GM21447 (cell line): ENCODE data around the gene SIPA1L2.

ENCODE experiments used
- ATAC-seq: cut with Tn5 transposase; IDR thresholded peaks from one replicate; pipeline ENCODE4 v1.9.1; 2021; ENCODE audit not compliant: unreplicated experiment

Gene SIPA1L2

DNA sequence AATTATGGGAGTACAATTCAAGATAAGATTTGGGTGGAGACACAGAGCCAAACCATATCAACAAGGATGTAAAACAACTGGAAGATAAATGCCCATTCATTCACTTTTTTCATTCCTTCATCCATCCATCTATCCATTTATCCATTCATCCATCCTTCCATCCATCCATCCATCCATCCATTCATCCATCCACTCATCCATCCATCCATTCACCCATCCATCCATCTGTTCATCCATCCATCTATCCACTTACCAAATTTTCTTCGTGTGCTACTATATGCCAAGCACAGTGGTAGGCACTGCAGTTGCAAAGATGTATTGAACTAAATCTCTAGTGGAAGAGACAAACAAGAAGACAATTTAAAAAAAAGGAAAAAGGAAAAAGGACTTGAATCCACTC lies 14.3 kb upstream of the SIPA1L2 start:
- no peak for ATAC-seq

DNA sequence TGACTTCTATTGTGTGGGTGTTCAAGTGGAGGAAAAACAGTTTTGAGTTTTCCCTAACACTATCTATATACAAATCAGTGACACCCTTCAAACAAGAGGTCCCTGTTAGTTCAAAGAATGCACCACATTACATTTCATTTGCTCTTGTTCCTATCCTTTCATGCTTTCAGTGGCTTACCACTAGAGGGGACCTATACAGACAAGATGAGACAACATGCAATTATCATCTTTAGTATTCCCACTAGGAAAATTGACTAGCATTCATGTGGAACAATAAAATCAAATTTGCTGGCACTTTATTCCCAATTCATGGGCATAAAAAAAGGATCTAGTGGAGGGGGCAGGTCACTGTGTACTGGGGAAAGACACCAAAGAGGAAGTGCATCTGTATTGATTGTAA lies 13.3 kb upstream of the SIPA1L2 start:
- ATAC-seq = no peak

DNA sequence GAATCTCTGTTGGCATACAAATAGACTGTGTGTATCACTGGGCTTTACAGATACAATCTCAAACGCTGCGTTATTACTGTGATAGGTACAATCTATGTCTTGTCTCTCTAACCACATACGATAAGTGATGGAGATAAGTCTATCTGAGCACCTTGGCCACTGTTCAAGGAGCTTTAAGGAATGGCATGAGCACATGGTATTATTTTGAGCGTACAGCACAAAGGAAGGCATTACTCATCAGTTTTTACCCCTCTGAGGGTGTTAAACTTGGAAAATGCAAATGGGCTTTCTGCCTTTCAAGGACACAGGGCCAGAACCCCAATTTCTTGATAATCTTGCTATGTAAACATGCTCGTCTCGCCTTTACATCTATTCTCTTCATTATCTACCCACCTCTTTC lies 11.6 kb upstream of the SIPA1L2 start:
- ATAC-seq = no peak

DNA sequence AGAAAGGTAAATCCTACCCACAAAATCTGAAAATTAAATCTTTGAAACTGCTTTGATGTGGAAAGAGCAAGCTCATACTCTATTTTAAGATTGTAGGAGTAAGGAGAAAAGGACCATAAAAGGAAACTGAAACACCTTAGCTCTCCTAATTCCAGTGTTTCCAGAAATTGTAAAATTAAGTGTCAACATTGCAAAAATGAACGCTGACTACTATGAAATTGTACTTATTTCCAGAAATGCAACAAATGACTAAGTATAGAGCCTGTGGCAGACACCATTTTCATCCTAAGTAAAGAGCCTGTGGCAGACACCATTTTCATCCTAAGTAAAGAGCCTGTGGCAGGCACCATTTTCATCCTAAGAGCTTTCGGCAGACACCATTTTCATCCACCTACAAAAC lies 6.9 kb upstream of the SIPA1L2 start:
- no peak for ATAC-seq

DNA sequence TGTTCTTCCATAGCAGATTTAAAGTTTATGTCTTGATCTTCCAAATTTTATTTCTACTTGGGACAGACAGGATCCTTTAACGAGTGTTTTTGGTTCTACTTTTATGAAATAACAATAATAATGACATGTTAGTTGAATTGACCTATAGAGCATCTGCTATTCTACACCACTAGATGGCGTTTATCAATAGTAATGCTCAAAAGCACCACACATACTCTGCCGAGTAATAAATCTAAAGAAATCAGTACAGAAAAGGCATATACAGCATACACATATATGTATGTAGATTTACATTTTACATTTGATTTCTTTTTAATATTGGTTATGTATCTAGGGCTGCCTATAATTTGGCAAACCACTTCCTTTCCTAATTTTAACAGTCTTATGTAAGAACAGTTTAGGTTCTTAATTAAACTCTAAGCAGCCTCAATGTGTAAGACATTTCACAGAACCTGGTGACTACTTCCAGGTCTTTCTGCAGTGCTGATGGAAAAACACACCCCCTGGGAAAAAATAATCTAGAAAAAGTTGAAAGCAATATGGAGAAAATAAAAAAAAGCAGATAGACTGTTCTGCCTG lies 5.9 kb upstream of the SIPA1L2 start:
- ATAC-seq = no peak

DNA sequence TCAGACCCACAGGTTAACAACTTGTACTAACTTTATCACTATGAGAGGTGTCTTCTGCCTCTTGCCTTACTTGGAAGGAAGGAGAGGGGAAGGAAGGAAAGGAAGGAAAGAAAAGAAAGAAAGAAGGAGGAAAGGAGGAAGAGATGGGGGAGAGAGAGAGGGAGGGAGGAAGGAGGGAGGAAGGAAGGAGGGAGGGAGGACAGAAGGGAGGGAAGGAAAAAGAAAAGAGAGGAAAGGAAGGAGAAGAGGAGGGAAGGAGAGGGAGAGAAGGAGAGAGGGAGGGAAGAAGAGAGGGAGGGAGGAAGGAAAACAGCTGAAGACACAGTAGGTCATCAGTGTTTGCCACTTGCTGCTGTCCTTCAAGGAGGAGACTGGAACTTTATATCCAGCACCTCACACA lies 5.3 kb upstream of the SIPA1L2 start:
- no peak for ATAC-seq

DNA sequence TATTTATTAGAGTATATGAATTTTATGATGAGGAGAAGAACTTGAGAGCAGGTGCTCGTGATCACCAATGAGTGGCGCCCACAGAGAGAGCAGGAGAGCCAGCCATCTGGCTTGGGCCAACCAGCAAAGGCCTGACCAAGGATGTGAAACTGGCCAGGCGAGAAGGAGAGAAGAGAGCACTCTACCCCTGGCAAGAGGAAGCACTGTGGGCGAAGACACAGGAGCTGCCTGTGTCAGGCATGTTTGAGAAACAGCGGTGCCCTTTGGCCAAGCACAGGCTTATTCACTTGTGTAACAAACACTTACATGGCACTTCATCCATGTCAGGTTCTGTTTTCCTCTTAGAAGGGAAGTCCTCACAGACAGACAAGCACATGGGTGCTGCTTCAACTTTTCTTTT lies 4.2 kb upstream of the SIPA1L2 start:
- ATAC-seq = no peak

DNA sequence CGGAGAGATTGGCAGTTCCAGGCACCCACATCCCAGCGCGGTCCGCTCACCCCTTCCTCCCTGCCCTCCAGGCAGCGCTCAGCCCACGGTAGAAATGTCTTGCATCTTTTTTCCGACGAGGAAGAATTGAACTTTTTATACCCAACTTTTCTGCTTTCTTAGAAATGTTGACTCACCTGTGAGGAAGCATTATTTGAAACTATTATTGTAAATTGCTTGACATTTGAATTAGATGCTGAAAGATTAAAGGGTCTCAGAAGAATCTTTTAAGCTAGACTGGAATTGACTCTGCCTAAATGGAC lies 912 bp upstream of the SIPA1L2 start:
- ATAC-seq = no peak

DNA sequence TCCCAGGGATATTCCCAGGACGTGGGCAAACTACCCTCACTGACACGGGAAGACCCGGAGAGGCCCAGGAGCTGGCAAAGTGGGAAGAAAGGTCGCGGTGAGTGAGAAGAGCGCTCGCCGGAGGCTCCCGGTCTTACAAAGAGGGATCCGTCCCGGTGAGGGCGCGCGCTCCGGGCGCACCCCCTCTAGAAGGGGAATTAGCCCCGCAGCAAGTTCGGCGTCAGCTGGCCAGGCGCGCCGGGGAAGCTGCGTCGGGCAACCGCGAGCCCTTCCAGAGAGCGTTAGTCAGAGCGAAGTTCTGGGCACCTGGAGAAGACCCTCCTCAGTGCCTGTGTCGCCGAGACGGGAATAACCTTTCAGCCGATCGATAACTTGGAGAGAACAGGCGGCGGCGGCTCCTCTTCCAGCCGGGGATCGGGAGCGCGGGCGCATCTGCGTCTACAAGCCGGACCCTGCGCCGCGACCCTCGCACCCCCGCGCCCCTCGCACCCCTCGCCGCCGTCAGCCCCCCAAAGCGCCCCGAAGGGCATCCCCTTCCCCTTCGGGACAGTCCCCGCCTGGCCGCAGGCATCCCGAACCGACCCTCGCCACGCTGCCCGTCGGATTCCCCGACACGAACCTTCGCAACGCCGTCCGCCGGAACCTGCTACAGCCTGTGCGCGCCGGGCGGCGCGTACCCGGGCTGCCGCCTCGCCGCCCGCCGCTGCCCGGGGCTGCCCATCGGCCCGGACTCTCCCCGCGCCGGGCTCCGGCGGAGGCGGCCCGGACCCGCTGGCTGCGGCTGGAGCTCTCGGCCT lies 485 bp downstream of the SIPA1L2 start:
- ATAC-seq = peak; percentile 43

DNA sequence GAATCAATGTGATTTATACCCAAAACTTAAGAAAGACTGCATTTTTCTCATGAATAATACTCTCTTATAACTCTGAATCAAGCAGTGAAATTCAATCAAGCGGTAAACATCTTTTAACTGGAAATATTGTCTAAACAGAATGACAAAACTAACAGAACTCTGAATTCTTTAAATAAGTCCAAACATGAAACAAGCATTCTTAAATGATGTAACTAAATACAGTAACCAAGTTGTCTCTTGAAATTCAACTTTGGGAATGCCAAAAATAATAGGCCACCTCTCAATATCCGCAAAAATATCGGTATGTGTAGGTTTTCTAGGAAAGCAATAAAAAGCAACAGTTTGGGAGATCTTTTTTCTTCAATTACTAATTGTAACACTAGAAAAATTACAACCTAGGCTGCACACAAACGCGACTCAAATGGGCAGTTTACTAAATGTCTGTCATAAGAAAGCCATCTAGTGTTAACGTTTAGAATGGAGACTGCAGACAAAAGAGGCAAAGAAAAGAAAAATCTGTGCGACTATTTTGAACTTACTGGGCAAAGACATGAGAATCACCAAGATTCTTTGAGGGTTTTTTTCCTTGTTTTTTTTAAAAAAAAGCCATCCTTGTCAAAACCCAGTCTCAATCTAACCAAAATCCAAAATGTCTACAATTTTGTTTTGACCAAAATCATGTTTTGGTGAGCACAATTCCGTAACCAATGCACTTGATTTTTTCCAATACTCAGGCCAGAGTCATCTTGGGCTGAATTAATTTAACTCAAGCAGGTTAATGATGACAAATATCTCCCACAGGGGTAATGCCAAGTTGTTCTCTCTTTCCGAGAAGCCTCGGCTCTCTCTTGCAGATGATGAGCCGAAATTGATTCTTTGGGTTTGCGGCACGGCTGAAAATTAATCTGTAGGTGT lies 1.3 kb downstream of the SIPA1L2 start:
- no peak for ATAC-seq

DNA sequence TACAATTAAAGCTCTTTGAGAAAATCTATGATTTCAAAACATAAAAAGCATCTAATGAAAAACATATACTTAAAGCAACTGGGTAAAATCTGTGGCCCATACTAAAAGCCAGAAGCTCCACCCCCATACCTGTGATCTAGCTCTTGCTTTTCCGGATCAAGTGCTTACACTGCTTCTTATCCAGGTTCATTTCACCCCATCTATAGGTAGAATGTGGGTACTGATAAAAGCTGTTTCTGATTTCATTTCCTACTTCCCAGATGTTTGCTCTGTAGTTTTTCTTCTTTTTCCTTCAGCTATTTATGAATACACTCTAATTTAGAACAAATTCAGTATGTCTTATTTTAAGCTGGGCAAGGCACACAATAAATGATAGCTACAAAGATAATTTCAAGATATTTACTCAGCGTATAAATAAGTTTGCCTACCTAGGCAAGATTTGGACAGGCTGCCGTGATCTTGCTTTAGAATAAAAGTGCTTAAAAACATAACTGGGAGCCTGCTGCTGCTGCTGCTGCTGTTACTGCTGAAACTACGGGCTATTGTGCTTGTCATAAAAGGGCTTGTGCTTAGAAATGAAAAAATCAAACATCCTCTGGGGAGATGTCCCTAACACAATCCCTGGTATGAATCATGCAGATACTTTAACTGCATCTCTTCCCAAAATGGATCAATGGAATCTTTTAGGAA lies 2.1 kb downstream of the SIPA1L2 start:
- no peak for ATAC-seq

DNA sequence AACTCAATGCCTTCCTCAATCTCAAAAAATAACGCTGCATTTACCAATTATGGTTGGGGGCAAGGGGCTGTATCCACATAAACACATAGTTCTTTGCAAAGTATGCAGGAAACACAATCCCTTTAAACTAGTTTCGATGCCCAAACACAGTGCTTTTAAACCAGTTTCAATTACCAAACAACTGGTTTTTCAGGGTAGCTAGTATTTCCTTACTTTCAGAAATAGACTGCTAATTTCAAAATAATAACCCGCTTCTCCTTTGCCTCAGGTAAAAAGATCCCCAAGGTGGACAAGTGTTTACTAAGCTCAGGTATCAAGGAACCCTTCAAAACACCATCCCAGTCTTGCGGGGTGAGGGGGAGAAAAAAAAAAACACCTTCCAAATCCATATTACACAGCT lies 2.8 kb downstream of the SIPA1L2 start:
- ATAC-seq = no peak

DNA sequence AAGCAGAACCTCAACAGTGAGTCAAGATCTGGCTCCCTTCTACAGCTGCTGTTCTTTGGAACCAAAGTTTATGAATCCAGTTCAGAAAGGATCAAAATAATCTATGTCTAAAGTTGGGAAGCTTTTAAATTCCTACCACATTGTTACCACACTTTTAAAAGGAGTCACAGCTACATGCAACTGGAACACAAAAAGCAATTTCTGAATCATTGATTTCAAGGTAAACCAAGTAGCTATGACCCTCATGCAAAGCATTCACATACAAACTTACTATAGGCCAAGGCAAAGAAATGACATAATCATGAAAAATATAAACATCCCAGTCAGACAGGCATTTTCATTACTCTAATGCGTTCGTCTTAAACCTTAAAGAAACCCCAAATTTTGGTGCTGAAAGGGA lies 3.5 kb downstream of the SIPA1L2 start:
- ATAC-seq = no peak

DNA sequence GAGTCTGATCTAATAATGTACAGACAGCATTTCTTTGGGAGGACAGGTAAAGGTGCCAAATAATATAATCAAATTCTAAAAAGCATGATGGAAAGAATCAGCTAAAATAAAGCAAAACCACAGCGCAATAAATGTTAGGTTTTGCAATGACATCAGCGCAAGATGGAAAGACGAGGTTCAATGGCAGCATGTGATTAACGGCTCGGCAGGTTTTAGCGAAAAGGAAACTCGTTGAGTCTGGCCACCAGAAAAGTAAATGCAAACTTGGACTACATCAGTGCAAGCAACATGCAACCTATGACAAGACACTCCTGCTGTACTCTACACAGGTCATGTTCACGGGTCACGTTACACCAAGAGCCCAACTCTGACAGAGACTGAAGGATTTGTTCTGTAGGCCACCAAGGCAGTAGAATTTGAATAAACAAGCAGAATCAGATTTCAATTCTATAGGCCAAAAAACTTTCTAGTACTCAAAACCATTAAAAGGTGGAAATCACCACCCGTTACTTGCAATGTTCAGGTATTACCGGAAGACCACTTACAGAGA lies 4.5 kb downstream of the SIPA1L2 start:
- no peak for ATAC-seq

DNA sequence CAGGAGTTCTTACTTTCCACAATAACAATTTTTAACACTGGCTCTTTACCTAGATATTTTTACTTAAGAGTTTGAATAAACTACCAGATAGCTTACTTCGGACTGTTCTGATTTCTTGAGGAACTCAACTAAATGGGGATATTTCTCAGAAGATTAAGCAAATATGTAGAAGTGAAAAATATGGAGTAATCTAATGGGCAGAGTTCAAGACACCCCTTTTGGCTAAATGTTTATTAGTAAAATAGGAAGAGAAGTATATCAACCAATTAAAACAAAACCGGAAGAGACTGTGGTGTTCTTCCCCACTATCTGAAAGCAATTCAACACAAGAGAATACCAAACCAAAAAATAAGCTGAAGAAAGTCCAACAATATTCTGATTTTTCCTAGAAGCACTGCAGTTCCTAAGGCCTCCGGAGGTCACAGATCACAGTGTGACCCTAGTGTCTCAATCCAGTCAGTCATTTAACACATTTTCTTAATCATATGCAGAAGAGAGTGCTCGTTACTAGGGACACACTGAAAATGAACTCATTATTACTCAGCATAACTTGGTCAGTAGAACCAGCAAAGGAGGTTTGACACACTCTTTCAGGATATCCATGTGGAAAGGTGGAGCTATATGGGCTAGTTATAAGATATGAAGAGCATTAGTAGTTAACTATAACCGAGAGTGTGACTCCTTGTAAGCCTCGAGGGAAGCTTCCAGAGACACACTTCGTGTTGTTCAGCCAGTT lies 5.2 kb downstream of the SIPA1L2 start:
- no peak for ATAC-seq

DNA sequence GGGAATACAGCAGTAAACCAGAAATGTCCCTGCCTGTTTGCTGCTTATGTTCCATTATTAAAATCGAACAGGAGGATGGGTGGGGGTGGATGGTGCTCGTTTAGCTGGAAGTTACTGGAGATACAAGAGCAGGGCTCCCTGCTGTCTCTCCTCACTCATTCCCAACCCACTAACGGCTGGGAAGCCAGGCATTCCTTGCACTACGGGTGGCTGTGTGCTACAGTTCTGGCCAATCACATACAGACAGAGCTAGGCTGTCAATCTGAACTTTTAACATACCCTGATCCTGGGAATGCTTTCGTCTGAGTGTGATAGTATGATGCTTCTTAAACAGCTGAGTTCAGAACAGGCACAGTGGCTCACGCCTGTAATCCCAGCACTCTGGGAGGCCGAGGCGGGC lies 7.0 kb downstream of the SIPA1L2 start:
- no peak for ATAC-seq

DNA sequence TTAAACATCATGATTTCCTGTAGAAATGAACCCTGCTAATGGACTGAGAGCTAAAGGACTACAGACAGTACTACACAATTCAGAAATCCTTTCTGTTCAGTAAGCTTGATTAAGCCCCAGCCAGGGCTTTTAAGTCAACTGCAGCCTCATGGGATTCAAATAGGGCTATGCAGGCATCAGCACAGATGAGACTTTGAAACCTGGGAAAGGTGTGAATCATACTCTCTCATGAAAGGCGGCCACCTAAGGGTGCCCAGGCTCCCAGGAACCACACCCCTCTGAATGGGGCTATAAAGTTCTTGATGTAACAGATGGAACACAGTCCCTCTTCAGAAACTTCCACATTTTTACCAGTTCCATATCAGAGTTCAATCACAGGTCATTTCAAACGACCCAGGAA lies 7.6 kb downstream of the SIPA1L2 start:
- no peak for ATAC-seq

DNA sequence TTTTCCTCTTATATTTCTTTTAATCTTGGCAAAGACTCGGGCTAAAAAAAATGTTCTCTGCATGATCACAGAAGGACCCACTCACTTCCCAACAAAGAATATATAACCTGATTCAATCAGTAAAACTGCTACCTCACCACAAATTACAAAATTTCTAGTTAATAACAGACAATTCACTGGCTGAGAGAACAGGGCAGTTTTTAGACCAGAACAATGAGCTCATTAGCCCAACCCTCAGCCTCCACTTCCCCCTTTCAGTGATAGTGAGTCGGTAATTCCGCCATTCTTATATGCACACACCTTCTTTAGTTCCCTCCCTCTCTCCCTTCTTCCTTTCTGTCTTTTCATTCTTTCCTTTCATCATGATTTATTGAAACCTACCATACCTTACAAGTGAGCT lies 8.9 kb downstream of the SIPA1L2 start:
- no peak for ATAC-seq

DNA sequence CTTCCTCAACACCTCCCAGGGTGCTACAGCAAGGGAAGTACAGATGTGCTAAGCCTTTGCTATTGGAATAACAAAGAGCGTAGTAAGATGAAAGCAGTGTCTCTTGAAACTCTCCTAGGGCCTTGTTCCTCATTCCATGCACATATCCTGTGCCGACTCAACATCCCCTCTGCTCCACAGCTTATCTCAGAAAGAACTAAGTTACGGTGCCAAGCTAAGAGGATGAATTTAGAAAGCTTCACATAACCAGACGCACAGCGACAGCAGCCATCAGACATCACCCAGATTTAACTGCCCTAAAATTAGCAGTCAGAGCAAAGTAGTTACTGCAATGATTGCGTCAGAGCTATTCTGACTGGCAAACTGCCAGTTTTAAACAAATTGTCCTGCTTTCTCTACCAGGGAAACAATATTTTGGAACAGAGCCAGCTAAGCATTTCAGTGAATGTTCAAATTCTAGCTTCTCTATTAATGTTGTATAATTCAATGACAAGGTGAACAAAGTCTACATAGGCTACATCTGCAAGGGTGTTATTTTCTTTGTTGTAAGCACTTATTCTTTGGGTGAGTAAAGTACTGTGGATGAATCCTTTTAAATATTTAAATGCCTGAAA lies 9.5 kb downstream of the SIPA1L2 start:
- ATAC-seq = no peak

DNA sequence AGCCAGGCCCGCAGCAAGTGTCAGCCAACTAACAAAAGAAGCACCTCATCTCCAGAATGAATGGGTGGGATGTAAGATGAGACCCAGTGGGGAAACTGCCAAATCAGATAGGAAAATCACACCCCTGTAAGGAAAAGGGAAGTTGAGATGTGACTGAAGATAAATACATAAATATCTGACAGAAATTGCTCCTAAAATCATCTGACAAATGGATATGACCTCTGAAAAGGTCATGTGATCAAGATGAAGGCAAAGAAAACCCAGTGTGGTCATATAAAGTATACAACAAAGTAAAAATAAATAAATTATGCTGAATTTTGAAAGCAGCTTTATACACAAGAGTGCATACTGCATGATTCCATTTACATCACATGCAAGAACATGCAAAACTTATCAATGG lies 12.7 kb downstream of the SIPA1L2 start:
- no peak for ATAC-seq
